Measurements from ENCODE around the gene GRK6.

The GRK6 gene

DNA sequence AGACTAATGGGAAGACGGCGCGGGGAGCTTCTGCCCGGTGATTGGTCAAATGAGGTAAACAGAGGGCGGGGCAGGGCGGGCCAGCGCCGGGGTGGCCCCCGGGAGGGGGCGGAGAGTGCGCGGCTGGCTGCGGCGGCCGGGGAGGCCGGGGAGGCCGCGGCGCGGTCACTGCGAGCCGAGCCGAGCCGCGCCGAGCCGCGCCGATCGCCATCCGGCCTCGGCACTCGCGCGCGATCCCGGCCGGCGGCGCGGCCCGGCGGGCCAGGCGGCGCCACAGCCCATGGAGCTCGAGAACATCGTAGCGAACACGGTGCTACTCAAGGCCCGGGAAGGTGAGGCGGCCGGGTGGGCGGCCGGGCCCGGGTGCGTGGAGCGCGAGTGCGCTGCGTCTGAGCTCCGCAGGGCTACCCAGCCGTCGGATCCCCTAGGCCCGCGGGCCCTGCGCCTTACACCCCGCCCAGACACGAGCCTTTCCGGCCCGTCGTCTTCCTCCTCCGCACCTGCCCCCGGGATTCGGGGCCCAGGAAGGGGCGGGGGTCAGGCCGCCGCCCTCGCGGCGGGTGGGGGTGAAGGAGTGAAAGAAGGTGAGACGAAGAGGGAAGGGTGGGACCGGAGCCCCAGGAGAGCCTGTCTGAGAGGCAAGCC, at the start of gene GRK6:
GRK6 (plus strand) TSS at position 111 of the 645 bp plus-strand sequence; CDS start at position 281, 170 bp downstream.
- peak in 10 of 56 donors; percentile 22 to 71 (median 64) for DNase-seq

DNA sequence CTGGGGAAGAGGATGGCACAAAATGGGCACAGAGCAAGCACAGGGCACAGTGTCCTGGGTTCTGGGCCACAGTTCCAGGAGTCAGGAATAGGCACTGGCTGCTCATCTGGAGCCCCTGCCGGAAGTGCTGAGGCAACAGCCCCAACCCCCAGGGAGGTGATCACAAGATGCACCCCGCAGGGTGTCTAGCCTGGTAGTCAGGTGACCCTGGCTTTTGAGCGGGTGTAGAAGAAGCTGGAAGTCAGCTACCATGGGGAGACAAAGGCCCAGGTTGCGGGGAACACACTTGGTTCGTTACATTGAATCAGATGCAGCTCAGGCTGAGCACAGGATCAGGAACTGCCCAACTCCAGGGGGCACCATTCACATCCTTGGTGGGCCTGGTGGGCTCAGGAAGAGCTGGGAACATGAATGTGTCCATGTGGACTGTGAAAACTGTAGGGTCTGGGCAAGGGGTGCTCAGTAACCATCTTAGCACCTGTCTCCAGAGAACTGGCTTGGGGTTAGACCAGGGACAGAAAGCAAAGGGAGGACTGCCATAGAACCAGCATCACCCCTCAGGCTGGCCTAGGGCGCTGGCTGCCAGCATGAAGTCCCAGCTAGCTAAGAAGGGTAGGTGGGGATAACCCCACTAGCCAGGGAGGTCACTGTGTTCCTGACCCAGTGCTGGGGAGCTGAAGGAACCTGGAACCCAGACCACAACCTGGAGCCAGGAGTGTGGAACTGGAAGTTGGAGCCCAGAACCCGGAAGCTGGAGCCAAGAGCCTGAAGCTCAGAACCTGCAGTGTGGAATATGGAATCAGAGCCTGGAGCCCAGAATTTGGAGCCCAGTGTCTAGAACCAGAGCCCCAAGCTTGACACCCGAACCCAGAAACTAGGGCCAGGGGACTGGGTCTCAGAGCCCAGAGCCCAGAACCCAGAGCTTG, 48.4 kb upstream of the GRK6 start:
- no peak for DNase-seq

DNA sequence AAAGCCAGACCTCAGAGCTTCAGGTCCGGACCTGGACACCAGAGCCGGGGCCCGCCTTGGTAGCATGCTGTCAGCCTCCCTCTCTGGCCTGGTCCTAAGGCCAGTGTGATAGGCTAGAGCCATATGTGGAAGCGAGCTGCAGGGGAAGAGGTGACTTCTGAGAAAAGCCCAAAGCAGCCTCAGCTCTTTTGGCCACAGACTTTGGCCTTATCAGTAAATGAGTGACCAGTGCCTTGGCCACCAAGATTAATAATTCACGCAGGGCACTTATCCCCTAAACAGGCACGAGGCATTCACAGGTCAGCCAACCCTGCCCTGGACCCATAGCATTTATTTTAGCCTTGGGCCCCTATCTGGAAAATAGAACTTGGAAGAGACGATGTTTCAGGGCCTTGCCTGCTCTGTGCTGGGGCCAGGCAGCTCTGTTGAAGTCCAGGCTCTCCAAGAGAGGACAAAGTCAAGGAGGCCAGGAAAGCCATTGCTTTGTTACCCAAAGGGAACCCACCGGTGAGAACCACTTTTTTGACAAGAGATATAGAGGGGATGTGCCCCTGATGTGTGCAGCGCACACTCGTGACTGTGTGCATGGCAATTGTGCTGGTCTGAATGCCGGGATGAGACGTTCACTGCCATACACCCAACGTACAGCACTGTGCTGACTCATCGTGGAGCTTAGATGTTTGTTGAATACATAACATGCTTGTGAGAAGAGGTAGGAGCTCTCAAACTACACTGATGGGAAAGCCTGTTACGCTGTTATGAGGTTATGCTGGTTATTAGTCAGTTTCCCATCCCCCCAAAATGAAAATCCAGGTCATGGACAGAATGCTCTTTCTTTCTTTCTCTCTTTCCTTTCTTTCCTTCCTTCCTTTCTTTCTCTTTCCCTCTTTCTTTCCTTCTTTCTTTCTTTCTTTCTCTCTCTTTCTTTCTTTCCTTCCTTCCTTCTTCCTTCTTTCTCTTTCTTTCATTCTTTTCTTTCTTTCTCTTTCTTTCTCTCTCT, 47.3 kb upstream of the GRK6 start:
- DNase-seq = peak in 6 of 56 donors; percentile 7 to 27 (median 21)

DNA sequence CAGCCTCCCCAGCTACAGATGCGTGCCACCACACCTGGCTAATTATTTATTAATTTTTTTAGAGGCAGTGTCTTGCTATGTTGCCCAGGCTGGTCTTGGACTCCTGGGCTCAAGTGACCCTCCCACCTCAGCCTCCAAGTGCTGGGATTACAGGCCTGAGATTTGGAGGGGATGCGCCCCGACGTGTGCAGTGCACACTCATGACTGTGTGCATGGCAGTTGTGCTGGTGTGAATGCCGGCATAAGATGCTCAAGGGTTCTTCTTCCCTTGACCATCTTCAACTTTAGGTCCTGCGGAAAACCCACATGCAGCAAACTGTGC, 45.7 kb upstream of the GRK6 start:
- no peak for DNase-seq

DNA sequence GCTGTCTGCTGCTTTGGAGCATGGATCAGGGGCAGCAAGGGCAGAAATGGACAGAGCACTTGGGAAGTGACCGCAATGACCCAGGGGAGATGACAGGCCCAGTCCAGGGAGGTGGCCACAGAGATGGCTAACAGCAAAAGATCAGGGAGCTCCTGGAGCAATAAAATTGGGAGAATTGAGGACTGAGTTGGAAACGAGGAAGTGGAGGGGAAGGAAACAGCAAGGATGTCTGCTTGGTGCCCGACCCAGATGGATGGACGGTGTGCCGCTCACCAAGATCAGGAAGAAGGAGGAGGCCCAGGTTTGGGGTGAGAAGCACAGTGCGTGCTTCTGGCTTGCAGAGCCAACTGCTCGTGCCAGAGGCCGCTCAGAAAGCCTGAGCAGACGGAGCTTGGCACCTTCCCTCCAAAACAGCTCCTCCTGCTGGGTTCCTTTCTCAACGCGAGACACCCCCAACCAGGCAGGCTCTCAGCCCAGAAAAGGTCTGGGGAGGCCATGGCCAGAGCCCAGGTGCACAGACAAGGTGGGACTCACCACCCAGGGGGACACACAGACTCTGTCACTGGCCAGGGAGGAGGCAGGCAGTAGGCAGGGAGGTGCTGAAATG, 44.0 kb upstream of the GRK6 start:
- DNase-seq = peak in 22 of 56 donors; percentile 9 to 44 (median 22)

DNA sequence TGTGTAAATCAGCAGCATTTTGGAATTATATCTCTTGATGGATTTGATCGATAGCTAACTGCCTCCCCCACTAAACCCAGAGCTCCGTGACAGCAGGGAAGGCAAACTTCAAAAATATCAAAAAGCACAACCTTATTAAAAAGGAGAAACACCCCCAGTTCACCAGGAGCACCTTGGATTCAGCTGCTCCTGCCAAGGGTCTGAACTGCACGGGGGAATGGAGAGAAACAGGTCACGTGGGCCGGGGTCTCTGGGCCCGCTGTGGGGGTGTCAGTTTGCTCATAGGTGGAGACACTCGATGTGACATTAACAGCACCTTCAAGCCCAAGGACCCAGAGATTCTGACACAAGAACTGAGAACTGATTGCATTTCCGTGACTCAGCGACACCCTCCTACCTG, 43.3 kb upstream of the GRK6 start:
- DNase-seq = peak in 8 of 56 donors; percentile 16 to 44 (median 30)

DNA sequence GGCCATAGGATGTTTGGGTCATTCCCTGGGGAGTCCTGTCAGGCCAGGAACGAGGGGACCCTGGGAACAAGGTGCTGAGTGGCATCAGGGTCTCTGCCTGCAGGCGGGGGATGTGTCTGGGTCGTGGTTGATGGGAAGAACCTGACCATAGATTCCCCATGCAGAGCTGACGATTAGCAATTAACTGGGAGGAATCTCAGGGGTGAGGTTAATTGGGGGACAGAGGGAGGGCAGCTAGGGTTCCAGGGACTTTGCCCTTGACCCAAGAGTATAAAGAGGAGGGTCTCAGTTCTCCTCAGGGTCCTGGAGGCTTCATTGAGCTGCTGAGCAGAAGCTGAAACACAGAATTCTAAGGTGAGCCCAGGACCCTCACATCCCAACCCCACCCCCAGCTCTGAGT, 42.3 kb upstream of the GRK6 start, which contains the start of gene SLC34A1:
SLC34A1 (plus strand) TSS at position 301 of the 400 bp plus-strand sequence. CDS start 1,308 bp downstream, outside the sequence.
- DNase-seq = no peak

DNA sequence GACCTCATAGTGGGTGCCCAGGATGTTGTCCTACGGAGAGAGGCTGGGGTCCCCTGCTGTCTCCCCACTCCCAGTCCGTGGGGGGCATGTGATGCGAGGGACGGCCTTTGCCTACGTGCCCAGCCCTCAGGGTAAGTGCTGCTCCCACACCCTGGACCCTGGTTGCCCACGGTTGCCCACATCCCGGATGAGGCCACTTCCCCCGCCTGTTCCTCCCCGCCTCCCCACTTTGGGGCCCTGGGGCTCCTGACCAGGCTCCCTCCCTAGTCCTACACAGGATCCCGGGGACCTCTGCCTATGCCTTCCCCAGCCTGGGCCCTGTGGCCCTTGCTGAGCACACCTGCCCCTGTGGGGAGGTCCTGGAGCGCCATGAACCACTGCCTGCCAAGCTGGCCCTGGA, 40.8 kb upstream of the GRK6 start:
- no peak for DNase-seq

DNA sequence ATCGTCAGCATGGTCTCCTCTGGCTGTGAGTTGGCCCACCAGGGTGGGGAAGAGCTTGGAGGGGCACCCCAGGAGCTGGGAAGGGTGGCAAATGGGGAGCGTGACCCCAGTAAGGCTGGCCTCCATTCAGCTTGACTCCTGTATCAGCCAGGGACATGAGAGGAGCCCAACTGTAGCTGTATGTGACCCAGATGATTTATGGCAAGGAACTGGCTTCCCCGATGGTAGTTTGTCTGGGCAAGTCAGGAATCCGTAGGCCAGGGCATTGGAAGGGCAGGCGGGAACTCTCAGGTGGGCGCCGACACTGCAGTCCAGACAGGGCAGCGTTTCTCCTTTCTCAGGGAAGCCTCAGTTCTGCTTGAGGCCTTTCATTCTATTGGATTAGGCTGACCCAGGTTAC, 39.9 kb upstream of the GRK6 start:
- DNase-seq = no peak

DNA sequence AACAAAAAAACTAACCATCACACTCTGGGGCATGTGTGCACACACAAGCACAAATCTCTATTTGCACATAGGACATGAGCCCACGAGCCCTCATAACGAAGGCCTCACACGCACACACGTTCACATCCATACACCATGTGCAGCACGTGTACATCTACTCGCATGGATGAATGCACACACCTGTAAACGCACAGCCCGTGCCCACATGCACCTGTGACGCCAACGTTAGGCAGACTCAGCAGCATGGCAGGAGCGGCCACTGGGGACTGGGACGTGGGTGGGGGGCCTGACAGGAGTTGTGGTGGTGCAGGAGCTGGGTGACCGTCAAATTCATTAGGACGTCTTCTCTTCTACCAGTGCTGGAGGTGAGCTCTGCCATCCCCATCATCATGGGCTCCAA, 39.1 kb upstream of the GRK6 start:
- no peak for DNase-seq

DNA sequence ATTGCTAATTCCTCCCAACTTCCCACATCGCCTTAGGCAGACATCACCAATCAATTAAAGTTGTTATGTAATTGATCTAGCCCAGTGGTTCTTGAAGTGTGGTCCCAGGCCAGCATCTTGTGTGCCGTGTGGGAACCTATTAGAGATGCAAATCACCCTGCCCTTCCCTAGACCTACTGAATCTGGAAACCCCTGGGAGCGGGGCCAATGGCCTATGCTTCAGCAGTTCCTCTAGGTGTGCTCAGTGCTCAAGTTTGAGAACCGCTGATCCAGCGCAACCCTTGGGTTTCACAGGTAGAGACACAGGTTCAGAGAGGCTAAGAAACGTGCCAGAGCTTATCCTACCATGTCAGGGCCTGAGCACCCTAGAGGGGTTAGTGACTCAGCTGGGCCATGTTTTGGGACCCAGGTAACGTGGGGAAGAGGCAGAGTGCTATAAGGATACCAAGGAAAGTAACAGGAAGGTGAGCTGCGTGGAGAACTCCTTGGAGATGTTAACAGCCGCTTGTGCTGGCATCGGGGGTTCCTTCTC, 37.9 kb upstream of the GRK6 start:
- DNase-seq = no peak

DNA sequence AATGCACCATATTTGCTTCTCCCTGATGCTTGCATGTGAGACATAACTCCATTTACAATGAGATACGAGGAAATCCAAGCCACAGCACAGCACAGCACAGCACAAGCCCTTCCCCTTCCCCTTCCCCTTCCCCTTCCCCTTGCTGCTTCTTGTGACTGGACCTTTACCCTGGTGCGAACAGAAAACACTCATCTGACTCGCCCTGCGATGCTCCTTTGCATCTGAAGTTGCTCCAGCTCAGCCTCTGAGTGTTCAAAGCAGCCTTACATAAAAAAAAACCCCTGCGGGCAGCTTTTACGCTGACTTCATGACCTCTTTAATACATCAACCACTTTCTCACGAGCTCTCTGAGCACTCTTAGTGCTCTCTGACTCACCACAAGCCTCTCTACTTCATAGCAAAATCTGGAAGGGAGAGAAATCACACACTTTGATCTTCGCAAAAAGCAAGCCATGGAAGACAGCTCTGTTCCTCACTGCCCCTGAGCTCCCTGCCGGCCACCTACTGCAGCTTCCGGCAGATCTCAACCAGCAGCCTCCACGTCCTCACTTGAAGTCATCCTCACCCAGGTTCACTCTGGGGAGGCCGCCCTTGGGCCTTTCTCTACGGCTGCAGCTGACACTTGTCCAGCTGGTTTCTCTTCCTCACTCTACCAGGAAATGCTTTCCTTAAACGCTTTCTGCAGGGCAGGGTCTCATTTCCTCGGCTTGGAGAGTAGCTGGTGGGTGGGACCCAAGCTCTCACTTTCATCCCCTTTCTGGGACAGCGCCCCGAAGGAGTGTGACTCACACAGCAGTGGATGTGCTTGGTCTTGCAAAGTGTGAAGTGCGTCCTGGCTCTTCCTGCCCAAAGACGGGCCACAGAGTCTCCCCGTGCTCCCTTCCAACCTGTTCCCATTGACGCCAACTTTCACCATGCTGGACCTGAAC, 37.0 kb upstream of the GRK6 start:
- DNase-seq = peak in 1 of 56 donors; percentile 4

DNA sequence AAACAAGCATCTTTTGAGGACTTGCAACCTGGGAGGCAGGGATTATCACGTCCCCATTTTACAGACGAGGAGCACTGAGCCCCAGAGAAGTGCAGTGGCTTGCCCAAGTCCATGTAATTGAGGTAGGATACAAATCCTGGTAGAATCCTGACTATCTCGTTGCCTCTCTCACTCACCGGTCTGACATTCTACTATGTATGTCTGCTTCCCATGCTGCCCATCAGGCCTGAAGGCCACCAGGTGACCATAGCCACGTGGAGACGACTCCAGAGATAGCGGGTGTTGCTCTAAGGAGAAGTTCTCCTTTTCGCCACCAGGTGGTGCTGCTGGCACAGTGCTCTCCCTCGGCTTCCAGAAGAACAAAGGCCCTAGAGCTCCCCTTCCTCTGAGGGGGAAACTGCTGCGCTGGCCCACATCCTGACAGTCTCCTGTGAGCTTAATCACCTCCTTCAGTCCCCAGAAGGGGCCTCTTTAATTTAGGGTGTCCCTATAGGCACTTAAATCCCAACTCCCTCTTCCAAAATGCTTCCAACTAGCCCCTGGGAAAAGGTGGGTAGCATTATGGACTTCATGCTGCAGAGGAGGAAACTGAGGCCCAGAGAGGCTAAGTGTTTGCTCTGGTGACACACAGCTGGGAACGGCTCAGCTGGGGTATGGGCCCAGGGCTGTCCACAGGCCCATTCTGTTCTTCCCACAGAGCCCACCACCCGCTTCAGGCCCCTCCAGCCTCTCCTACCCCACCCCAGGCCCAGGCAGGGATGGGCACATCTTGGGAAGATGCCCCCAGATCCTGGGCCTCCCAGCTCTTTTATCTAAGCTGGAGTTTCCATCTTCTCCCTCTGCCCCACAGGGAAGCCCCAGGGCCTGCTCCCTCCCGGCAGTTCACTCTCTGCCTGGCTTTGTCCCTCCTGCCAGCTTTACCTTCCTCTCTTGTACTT, 35.8 kb upstream of the GRK6 start:
- DNase-seq = peak in 51 of 56 donors; percentile 16 to 89 (median 61)

DNA sequence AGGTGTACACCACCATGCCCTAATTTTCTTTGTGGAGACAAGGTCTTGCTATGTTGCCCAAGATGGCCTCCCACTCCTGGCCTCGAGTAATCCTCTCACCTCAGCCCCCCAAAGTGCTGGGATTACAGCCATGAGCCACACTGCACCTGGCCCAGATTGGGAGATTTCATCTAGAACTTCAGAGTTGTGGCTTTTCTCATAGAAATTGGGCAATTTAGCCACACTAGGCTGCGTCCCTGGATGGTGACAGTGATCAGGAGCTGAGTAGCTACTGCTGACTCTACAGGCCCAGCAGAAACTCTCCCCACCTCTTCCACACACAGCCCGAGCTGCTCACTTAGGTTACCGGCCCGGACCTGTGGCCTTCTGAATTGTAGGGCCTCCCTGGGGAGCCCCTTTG, 33.7 kb upstream of the GRK6 start:
- no peak for DNase-seq

DNA sequence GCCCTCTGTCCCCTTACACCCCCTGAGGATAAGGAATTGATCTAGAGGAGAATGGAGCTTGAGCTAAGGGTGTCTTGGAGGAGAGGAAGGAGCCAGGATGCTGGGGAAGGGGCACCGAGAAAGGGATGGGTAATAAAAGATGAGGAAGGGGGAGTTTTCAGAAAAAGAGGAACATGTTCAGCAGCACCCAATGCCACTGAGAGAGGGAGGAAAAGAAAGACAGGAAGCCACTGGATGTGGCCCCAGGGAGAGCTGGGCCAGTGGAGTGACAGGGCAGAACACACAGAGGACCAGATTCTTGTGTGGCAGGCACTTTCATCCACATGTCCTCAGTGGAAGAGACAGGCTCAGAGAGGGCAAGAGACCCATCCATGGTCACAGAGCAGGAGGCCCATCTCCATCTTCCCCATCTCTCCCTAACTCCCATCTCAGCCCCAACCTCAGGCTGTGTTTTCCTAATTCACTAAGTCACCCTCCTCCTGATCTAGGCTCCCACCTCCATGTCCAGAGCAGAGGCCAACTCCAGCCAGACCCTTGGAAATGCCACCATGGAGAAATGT, 33.2 kb upstream of the GRK6 start:
- DNase-seq = no peak

DNA sequence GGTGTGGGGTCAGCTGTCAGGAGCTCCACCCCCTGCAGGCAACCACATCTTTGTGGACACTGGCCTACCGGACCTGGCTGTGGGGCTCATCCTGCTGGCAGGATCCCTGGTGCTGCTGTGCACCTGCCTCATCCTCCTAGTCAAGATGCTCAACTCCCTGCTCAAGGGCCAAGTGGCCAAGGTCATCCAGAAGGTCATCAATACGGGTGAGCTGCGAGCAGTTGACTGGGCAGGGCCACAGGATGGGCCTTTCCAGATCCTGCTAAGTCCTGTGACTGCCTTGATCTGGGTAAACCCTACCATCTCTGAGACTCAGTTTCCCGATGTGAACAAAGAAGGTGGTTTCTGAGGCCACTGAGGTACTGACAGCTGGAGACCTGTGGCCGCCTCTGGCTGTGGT, 32.5 kb upstream of the GRK6 start:
- no peak for DNase-seq

DNA sequence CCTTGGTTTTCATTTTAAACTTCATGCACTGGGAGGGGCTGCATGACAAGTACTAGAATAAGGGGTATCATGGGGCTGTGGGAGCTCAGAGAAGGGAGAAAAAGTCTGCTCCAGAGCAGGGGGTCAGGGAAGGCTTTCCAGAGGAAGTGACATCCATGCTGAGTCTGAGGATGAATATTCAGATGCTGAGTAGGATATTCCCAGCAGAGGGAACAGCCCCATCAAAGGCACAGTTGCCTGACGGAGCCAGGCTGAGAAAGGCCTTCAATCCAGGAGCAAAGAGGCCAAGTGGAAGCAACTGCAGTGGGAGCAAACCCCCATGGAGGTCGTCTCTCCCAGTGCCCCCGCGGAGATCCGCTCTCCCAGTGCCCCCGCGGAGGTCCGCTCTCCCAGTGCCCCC, 30.4 kb upstream of the GRK6 start:
- DNase-seq = no peak

DNA sequence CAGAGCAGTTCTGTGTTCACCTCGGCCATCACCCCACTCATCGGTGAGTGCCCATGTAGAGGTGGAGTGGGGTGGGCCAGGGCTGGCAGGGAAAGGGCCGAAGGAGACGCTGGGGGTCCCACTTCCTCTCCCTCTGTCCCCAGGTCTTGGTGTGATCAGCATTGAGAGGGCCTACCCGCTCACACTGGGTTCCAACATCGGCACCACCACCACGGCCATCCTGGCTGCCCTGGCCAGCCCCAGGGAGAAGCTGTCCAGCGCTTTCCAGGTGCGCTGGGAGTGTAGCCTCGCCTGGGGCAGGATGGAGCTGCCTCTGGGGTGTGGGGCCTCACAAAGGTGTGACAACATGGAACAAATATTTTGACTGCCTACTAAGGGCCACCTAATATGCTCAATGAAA, 29.7 kb upstream of the GRK6 start:
- no peak for DNase-seq
